Measurements from ENCODE around the gene UPF3B.
"Not testable (repeated sequence)": the region's sequence is repeated elsewhere in the genome, so short reads cannot be mapped to it uniquely, and the experiment has no call there.

UPF3B gene, protein sequence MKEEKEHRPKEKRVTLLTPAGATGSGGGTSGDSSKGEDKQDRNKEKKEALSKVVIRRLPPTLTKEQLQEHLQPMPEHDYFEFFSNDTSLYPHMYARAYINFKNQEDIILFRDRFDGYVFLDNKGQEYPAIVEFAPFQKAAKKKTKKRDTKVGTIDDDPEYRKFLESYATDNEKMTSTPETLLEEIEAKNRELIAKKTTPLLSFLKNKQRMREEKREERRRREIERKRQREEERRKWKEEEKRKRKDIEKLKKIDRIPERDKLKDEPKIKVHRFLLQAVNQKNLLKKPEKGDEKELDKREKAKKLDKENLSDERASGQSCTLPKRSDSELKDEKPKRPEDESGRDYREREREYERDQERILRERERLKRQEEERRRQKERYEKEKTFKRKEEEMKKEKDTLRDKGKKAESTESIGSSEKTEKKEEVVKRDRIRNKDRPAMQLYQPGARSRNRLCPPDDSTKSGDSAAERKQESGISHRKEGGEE

DNA sequence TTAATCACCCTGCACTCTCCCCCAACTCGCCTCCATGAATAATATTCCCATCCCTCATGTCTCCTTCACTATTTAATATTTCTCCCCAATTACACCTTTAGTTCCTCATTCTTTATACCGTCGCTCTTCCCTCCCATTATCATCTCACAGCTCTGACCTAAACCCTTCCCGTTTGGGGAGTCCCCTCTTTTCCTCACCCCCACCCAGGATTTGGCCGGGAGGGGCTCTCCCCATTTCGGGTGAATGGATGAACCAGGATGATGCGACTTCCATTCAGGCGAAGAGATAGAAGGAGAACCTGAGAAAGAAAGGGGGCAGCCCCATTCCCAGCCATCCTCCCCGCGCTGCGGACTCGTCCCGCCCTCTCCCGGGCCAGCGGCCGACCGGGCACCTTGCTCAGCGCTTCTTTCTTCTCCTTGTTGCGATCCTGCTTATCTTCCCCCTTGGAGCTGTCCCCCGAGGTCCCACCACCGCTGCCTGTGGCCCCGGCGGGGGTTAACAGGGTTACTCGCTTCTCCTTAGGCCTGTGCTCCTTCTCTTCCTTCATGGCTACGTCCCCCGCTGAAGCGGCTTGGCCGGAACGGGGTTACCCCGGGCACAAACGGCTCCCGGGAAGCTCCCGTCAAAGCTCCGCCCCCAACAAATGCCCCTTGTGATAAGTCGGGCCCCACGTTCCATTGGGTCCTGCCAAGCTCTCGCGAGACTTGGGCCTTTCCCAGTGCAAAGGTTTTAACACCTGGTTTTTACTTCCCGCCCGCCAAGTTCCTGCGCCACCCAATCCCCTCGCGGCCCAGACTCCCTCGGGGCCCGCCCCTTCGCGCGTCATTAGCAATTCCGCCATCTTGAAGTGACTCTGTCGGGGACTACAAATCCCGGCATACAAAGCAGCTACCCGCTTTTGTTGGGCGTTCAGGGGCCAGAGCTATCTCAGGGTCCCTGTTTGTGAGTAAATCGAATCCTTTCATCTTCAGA, at the start of gene UPF3B:
UPF3B (minus strand) TSS at position 582 of the 972 bp plus-strand sequence; CDS start at position 547, 35 bp downstream.
- TF ChIP-seq POLR2A (IDR thresholded peaks at IDR 0.05; ENCODE audit: extremely low read depth, insufficient read length), result peak; percentile 66
- TF ChIP-seq MAX (IDR thresholded peaks at IDR 0.05; ENCODE audit: low read depth, low read length), result no peak
- peak within 1 kb of the TSS; percentile 74 for H3K4me3 ChIP-seq (ENCODE audit: low read depth, low read length)
- peak; percentile 99 for DNase-seq (ENCODE audit: low read depth)

- no peak for TF ChIP-seq MYC (IDR thresholded peaks at IDR 0.05; ENCODE audit: low read depth, low read length)
- TF ChIP-seq MAX (IDR thresholded peaks at IDR 0.05; ENCODE audit: low read depth, low read length), result no peak
- no peak for TF ChIP-seq POLR2A (IDR thresholded peaks at IDR 0.05; ENCODE audit: extremely low read depth, insufficient read length)
- no peak for TF ChIP-seq CTCF (IDR thresholded peaks at IDR 0.05; ENCODE audit: low read depth, low read length)
- no peak overlapping the region for H3K4me3 ChIP-seq (ENCODE audit: low read depth, low read length)
- no peak for DNase-seq (ENCODE audit: low read depth)
These were observed 48.2 kb upstream of the UPF3B start for GRCh38 chrX:119900976-119901375.

GRCh38 chrX:119899125-119899524, 46.4 kb upstream of the UPF3B start:
- no peak for TF ChIP-seq POLR2A (IDR thresholded peaks at IDR 0.05; ENCODE audit: extremely low read depth, insufficient read length)
- TF ChIP-seq MAX (IDR thresholded peaks at IDR 0.05; ENCODE audit: low read depth, low read length), result peak; percentile 61
- no peak for TF ChIP-seq CTCF (IDR thresholded peaks at IDR 0.05; ENCODE audit: low read depth, low read length)
- TF ChIP-seq MYC (IDR thresholded peaks at IDR 0.05; ENCODE audit: low read depth, low read length), result peak; percentile 68
- peak; percentile 89 for DNase-seq (ENCODE audit: low read depth)
- no peak overlapping the region for H3K4me3 ChIP-seq (ENCODE audit: low read depth, low read length)

DNA sequence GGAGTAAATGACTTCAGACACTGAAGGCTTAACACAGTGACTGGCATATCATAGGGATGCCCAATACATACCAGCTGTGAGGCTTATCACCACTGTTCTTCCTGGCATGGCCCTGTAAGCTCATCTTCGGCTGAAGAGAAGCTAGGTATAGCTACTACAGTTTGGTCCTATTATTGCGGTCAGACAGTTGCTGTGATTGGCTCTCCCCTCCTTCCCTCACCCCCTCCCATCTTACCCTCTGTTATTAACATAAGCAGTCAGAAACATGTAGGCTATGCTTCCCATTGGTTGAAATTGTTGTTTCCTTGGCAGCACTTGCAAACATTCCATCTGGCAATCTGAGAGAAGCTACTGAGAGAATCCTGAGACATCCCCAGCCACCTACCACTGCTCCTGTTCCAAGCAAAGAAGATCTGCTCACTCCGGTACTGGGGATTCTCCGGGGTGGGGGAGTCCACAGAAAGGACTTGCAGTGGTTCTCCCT, 43.1 kb upstream of the UPF3B start, which contains the start of gene AKAP14:
AKAP14 (plus strand) TSS at position 51 of the 484 bp plus-strand sequence. CDS start 7,331 bp downstream, outside the sequence.
- no peak for DNase-seq (ENCODE audit: low read depth)
- TF ChIP-seq MYC (IDR thresholded peaks at IDR 0.05; ENCODE audit: low read depth, low read length) (no peak), MAX (IDR thresholded peaks at IDR 0.05; ENCODE audit: low read depth, low read length) (no peak), POLR2A (IDR thresholded peaks at IDR 0.05; ENCODE audit: extremely low read depth, insufficient read length) (no peak), CTCF (IDR thresholded peaks at IDR 0.05; ENCODE audit: low read depth, low read length) (no peak)
- no peak within 1 kb of the TSS for H3K4me3 ChIP-seq (ENCODE audit: low read depth, low read length)

- not testable (repeated sequence) for DNase-seq (ENCODE audit: low read depth); H3K4me3 ChIP-seq (ENCODE audit: low read depth, low read length)
These were observed 39.4 kb upstream of the UPF3B start for GRCh38 chrX:119891961-119892692.

GRCh38 chrX:119890626-119891025, 37.9 kb upstream of the UPF3B start:
- not testable (repeated sequence) for H3K4me3 ChIP-seq (ENCODE audit: low read depth, low read length)

More at GRCh38 chrX:119890626-119891025, 37.9 kb upstream of the UPF3B start:
- not testable (repeated sequence) for DNase-seq (ENCODE audit: low read depth)
